ENCODE data around the gene GMCL2. TPM values are rescaled to one million over a fixed set of nuclear protein-coding genes. Genes with fewer than 3 reads are reported as not detected.

The GMCL2 gene
- total RNA-seq, 1 donor from 2014 or later: not detected

DNA sequence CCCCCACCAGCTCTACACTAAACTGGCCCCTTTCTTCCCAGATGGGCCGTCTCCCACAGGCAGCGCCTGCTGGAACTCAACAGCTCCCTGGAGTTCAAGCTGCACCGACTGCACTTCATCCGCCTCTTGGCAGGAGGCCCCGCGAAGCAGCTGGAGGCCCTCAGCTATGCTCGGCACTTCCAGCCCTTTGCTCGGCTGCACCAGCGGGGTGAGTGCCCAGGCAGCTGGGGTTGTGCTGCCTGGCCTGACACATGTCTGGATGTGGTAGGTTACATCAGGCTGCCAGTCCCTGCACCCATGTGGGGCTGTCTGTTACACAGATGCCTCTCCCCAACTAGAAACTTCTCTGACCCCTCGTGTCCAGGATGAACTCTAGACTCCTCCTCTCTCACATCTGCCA lies 43.3 kb downstream of the GMCL2 start:
- H3K27me3 ChIP-seq (ENCODE audit: control insufficient read depth, insufficient read depth, low read length): no peaks in the 10 kb centered on the region
- DNase-seq (ENCODE audit: low read depth): no peak
- peaks cover 27% of the 10 kb centered on the region for H3K36me3 ChIP-seq (ENCODE audit: control insufficient read depth, insufficient read depth, low read length)
- FAIRE-seq: no peak
- H3K4me3 ChIP-seq (ENCODE audit: low read depth, low read length): no peak overlapping the region
- TF ChIP-seq, protein P1, sequence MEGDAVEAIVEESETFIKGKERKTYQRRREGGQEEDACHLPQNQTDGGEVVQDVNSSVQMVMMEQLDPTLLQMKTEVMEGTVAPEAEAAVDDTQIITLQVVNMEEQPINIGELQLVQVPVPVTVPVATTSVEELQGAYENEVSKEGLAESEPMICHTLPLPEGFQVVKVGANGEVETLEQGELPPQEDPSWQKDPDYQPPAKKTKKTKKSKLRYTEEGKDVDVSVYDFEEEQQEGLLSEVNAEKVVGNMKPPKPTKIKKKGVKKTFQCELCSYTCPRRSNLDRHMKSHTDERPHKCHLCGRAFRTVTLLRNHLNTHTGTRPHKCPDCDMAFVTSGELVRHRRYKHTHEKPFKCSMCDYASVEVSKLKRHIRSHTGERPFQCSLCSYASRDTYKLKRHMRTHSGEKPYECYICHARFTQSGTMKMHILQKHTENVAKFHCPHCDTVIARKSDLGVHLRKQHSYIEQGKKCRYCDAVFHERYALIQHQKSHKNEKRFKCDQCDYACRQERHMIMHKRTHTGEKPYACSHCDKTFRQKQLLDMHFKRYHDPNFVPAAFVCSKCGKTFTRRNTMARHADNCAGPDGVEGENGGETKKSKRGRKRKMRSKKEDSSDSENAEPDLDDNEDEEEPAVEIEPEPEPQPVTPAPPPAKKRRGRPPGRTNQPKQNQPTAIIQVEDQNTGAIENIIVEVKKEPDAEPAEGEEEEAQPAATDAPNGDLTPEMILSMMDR (IDR thresholded peaks at IDR 0.05; ENCODE audit: insufficient read depth, low read length, severe bottlenecking): no peak

DNA sequence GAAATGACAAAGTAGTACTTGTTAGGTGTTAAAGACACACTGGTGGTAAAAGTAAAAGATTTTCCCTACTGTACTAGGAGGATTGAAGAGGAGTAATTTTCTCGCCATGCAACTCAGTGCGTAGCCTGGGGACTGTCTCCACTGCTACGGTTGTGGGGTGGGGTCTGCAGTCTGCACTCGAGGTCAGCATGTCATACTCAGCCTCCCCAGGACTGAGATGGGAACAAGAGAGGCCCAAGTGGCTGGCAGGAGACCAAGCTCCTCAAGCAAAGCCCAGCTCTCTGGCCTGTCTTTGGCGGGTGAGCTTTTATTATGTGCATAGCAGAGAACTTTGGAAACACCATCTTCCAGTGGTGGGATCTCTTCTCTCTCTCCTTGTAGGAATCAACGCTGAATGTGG lies 43.9 kb downstream of the GMCL2 start:
- no peak for FAIRE-seq
- Histone ChIP-seq H3K4me3 (ENCODE audit: low read depth, low read length) (no peak overlapping the region), H3K36me3 (ENCODE audit: control insufficient read depth, insufficient read depth, low read length) (peaks cover 22% of the 10 kb centered on the region), H3K27me3 (ENCODE audit: control insufficient read depth, insufficient read depth, low read length) (no peaks in the 10 kb centered on the region)
- TF ChIP-seq, protein P1 (IDR thresholded peaks at IDR 0.05; ENCODE audit: insufficient read depth, low read length, severe bottlenecking): no peak
- no peak for DNase-seq (ENCODE audit: low read depth)

DNA sequence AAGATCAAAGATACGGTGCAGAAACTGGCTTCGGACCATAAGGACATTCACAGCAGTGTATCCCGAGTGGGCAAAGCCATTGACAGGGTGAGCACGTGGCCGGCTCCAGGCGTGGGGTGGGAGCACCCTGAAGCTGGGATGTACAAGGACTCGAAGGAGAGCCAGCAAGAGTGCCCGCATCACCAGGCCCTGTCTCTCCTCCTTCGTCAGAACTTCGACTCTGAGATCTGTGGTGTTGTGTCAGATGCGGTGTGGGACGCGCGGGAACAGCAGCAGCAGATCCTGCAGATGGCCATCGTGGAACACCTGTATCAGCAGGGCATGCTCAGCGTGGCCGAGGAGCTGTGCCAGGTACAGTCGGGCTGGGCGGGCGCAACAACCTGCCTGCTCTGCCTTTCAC lies 44.5 kb downstream of the GMCL2 start:
- H3K36me3 ChIP-seq (ENCODE audit: control insufficient read depth, insufficient read depth, low read length): peaks cover 20% of the 10 kb centered on the region
- FAIRE-seq: no peak
- no peak for DNase-seq (ENCODE audit: low read depth)
- H3K27me3 ChIP-seq (ENCODE audit: control insufficient read depth, insufficient read depth, low read length): no peaks in the 10 kb centered on the region
- H3K4me3 ChIP-seq (ENCODE audit: low read depth, low read length): no peak overlapping the region
- TF ChIP-seq, protein P1 (IDR thresholded peaks at IDR 0.05; ENCODE audit: insufficient read depth, low read length, severe bottlenecking): no peak

DNA sequence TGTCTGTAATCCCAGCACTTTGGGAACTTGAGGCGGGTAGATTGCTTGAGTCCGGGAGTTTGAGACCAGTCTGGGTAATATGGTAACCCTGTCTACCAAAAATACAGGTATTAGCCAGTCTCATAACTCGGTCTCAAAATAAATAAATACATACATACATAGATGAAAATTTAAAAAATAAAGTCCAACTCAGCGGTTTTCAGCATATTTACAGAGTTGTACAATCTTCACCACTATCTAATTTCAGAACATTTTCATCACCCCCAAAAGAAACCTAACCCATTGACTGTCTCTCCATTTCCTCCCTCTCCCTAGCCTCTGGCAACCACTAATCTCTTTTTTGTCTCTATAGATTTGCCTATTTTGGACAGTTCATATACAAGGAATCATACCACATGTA lies 45.6 kb downstream of the GMCL2 start:
- Histone ChIP-seq H3K27me3 (ENCODE audit: control insufficient read depth, insufficient read depth, low read length) (no peaks in the 10 kb centered on the region), H3K4me3 (ENCODE audit: low read depth, low read length) (no peak overlapping the region), H3K36me3 (ENCODE audit: control insufficient read depth, insufficient read depth, low read length) (peaks cover 18% of the 10 kb centered on the region)
- FAIRE-seq (no peak), DNase-seq (ENCODE audit: low read depth) (no peak)
- TF ChIP-seq, protein P1 (IDR thresholded peaks at IDR 0.05; ENCODE audit: insufficient read depth, low read length, severe bottlenecking): no peak

DNA sequence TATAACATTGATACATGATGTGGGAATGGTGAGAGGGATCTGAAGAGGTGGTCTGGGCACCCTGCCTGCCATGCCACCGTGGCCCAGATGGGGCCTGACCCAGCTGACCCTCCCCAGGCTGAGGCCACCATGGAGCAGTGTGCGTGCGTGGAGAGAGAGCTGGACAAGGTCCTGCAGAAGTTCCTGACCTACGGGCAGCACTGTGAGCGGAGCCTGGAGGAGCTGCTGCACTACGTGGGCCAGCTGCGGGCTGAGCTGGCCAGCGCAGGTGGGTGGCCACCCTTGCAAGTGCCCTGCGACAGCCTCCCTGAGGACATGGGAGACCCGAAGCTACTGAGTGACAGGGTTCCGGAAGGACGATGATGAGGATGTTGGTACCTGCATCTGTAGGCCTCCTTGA lies 49.2 kb downstream of the GMCL2 start:
- H3K27me3 ChIP-seq (ENCODE audit: control insufficient read depth, insufficient read depth, low read length): no peaks in the 10 kb centered on the region
- H3K4me3 ChIP-seq (ENCODE audit: low read depth, low read length): no peak overlapping the region
- TF ChIP-seq, protein P1 (IDR thresholded peaks at IDR 0.05; ENCODE audit: insufficient read depth, low read length, severe bottlenecking): no peak
- peaks cover 12% of the 10 kb centered on the region for H3K36me3 ChIP-seq (ENCODE audit: control insufficient read depth, insufficient read depth, low read length)
- no peak for DNase-seq (ENCODE audit: low read depth)
- peak; percentile 36 for FAIRE-seq

DNA sequence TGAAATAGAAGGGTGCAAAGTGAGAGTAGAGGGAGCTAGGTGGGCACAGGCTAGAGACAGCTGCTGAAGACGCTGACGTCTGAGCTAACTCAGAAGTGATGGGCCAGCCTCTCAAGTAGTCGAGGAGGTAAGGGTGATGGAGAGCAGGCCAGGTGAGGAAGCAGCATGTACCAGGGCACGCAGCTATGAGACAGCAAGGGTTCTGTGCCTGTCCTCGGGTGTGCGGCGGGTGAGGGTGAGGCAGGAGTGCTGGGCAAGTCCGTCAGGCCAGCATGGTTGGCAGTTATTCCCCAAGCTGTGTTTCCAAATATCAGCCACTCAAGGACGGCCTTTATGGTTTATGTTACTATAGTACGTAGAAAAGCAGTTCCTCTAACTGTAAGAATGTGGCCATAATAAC lies 50.2 kb downstream of the GMCL2 start:
- H3K27me3 ChIP-seq (ENCODE audit: control insufficient read depth, insufficient read depth, low read length): no peaks in the 10 kb centered on the region
- peaks cover 5% of the 10 kb centered on the region for H3K36me3 ChIP-seq (ENCODE audit: control insufficient read depth, insufficient read depth, low read length)
- TF ChIP-seq, protein P1 (IDR thresholded peaks at IDR 0.05; ENCODE audit: insufficient read depth, low read length, severe bottlenecking): no peak
- FAIRE-seq: no peak
- no peak overlapping the region for H3K4me3 ChIP-seq (ENCODE audit: low read depth, low read length)
- no peak for DNase-seq (ENCODE audit: low read depth)
